Left renal cortex interstitium (tissue), 4 donors: ENCODE data around the gene VSTM1. TPM values are rescaled to one million over a fixed set of nuclear protein-coding genes. Genes with fewer than 3 reads are reported as not detected.
A peak's percentile ranks its signal among the peaks of the same experiment; 100 is the strongest.
"Not testable (repeated sequence)": the region's sequence is repeated elsewhere in the genome, so short reads cannot be mapped to it uniquely, and the experiment has no call there.

Experiments
- DNase-seq, 4 donors: peaks; one replicate each; pipeline ENCODE4 v3.0.0-alpha.2; 2013; ENCODE audit warnings: low read depth in 4 of 4, low spot score in 2 of 4, missing footprints in 1 of 4
- polyA plus RNA-seq, 4 donors: library from polyadenylated mRNA; unstranded; fragments of 120-200 nt; gene quantifications; one replicate each; pipeline ENCODE4 v1.2.1, GENCODE V29; 2013; ENCODE audit not compliant: insufficient read length in 4 of 4

VSTM1 gene
- polyA plus RNA-seq: under 1 TPM in 3 of 4 donors, not detected in 1; 0.22 to 0.34 (median 0.27) TPM

- no peak for DNase-seq
These were observed at the start of gene VSTM1 for GRCh38 chr19:54063350-54064116. TSS of gene VSTM1 (minus strand) at chr19:54063897. CDS start at chr19:54063777, 120 bp downstream.

- DNase-seq: no peak
These were observed 46.0 kb upstream of the VSTM1 start for GRCh38 chr19:54109651-54110050.

- no peak for DNase-seq
These were observed 44.8 kb upstream of the VSTM1 start for GRCh38 chr19:54108496-54108895.

- no peak for DNase-seq
These were observed 44.3 kb upstream of the VSTM1 start for GRCh38 chr19:54107876-54108490.

GRCh38 chr19:54106716-54107115, 43.0 kb upstream of the VSTM1 start:
- no peak for DNase-seq

GRCh38 chr19:54105796-54106195, 42.1 kb upstream of the VSTM1 start:
- DNase-seq: no peak

- no peak for DNase-seq
These were observed 41.5 kb upstream of the VSTM1 start for GRCh38 chr19:54104998-54105715.

- peak; percentile 87 to 98 (median 95) for DNase-seq
These were observed 38.9 kb upstream of the VSTM1 start, which contains the start of gene NDUFA3 for GRCh38 chr19:54102421-54103169. TSS of gene NDUFA3 (plus strand) at chr19:54102855. CDS start at chr19:54102879, 24 bp downstream.

- DNase-seq: no peak
These were observed 36.9 kb upstream of the VSTM1 start, which contains the start of gene OSCAR for GRCh38 chr19:54100561-54100960. TSS of gene OSCAR (minus strand) at chr19:54100803. CDS start at chr19:54100792, 11 bp downstream.

GRCh38 chr19:54099903-54100255, 36.2 kb upstream of the VSTM1 start:
- DNase-seq: not testable (repeated sequence)

GRCh38 chr19:54099190-54099902, 35.6 kb upstream of the VSTM1 start:
- no peak for DNase-seq

GRCh38 chr19:54096617-54097106, 33.0 kb upstream of the VSTM1 start:
- no peak for DNase-seq

- DNase-seq: not testable (repeated sequence)
These were observed 32.3 kb upstream of the VSTM1 start for GRCh38 chr19:54095859-54096616.

- DNase-seq: no peak
These were observed 31.6 kb upstream of the VSTM1 start for GRCh38 chr19:54095136-54095858.

- no peak for DNase-seq
These were observed 30.8 kb upstream of the VSTM1 start for GRCh38 chr19:54094426-54095000.

- no peak for DNase-seq
These were observed 20.7 kb upstream of the VSTM1 start for GRCh38 chr19:54084410-54084809.

GRCh38 chr19:54081032-54081431, 17.3 kb upstream of the VSTM1 start, which contains the start of gene TARM1:
TSS of gene TARM1 (minus strand) at chr19:54081365. CDS start at chr19:54081340, 25 bp downstream.
- no peak for DNase-seq

GRCh38 chr19:54077334-54077733, 13.6 kb upstream of the VSTM1 start:
- no peak for DNase-seq
